Endothelial cell of umbilical vein (primary cell): ENCODE data around the gene LHCGR.

Experiments
- POLR2A ChIP-seq: IDR thresholded peaks from 2 replicates; pipeline ENCODE4 v1.6.1; 2012; ENCODE audit warnings: low read depth, mild to moderate bottlenecking, control low read depth, low read length
- TF ChIP-seq, protein P1 (sequence below), 2 donors: IDR thresholded peaks; 1 replicate in 1 of 2; 2 replicates in 1 of 2; pipeline ENCODE4 v1.5.1; 2011; ENCODE audit warnings: low read length in 2 of 2, mild to moderate bottlenecking in 2 of 2, moderate library complexity in 2 of 2, control low read depth in 1 of 2, inconsistent platforms in 1 of 2, low read depth in 1 of 2; ENCODE audit not compliant: insufficient read depth in 1 of 2; ENCODE audit errors: extremely low read depth in 1 of 2

DNA sequence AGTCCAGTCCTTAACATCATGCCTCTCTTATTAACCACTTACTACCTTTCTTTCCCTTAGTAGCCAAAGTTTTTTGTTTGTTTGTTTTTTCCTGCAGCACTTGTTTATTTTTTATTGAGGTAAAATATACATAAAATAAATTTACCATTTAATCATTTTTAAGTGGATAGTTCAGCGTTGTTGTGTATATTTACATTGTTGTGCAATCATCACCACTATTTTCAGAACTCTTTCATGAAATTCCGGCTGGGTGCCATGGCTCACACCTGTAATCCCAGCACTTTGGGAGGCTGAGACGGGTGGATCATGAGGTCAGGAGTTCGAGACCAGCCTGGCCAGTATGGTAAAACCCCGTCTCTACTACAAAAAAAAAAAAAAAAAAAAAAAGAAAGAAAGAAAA, 38.1 kb upstream of the LHCGR start:
- TF ChIP-seq, protein P1, sequence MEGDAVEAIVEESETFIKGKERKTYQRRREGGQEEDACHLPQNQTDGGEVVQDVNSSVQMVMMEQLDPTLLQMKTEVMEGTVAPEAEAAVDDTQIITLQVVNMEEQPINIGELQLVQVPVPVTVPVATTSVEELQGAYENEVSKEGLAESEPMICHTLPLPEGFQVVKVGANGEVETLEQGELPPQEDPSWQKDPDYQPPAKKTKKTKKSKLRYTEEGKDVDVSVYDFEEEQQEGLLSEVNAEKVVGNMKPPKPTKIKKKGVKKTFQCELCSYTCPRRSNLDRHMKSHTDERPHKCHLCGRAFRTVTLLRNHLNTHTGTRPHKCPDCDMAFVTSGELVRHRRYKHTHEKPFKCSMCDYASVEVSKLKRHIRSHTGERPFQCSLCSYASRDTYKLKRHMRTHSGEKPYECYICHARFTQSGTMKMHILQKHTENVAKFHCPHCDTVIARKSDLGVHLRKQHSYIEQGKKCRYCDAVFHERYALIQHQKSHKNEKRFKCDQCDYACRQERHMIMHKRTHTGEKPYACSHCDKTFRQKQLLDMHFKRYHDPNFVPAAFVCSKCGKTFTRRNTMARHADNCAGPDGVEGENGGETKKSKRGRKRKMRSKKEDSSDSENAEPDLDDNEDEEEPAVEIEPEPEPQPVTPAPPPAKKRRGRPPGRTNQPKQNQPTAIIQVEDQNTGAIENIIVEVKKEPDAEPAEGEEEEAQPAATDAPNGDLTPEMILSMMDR (IDR thresholded peaks at IDR 0.05; ENCODE audit: extremely low read depth in 1 of 2, insufficient read depth in 1 of 2, low read depth in 1 of 2, low read length in 2 of 2), result no peak
- no peak for TF ChIP-seq POLR2A
